ENCODE results near the gene OR52H1.

Gene OR52H1

GRCh38 chr11:5531053-5531831, 17.1 kb downstream of the OR52H1 start:
- DNase-seq: no peak

GRCh38 chr11:5528495-5528894, 19.8 kb downstream of the OR52H1 start:
- no peak for DNase-seq

GRCh38 chr11:5527716-5528115, 20.6 kb downstream of the OR52H1 start:
- no peak for DNase-seq

- no peak for DNase-seq
Observed at GRCh38 chr11:5524756-5525155, 23.6 kb downstream of the OR52H1 start.

GRCh38 chr11:5522308-5522707, 26.0 kb downstream of the OR52H1 start:
- DNase-seq: no peak

- DNase-seq: no peak
Observed at GRCh38 chr11:5521540-5521939, 26.8 kb downstream of the OR52H1 start.

- DNase-seq: no peak
Observed at GRCh38 chr11:5516599-5516998, 31.7 kb downstream of the OR52H1 start, which contains the start of gene UBQLNL. UBQLNL (minus strand) TSS chr11:5516699; CDS start chr11:5516441, 258 bp downstream.

GRCh38 chr11:5514841-5515240, 33.5 kb downstream of the OR52H1 start:
- DNase-seq: no peak

- DNase-seq: no peak
Observed at GRCh38 chr11:5509803-5510202, 38.5 kb downstream of the OR52H1 start, which contains the start of gene UBQLN3. UBQLN3 (minus strand) TSS chr11:5509957; CDS start chr11:5509558, 399 bp downstream.

GRCh38 chr11:5508605-5509004, 39.7 kb downstream of the OR52H1 start:
- no peak for DNase-seq

- no peak for DNase-seq
Observed at GRCh38 chr11:5507933-5508305, 40.4 kb downstream of the OR52H1 start.

GRCh38 chr11:5507177-5507932, 41.0 kb downstream of the OR52H1 start:
- no peak for DNase-seq

GRCh38 chr11:5505363-5506048, 42.8 kb downstream of the OR52H1 start:
- DNase-seq: no peak

GRCh38 chr11:5504403-5504921, 43.9 kb downstream of the OR52H1 start:
- DNase-seq: no peak

GRCh38 chr11:5500393-5500801, 47.9 kb downstream of the OR52H1 start:
- DNase-seq: no peak

GRCh38 chr11:5499671-5500070, 48.7 kb downstream of the OR52H1 start:
- DNase-seq: no peak

Measured in hippocampal formation (tissue), 2 donors.